K562 treated with DMSO at 1 percent for 24 hours (cell line): ENCODE data around the gene RPL36A. TPM values are rescaled to one million over a fixed set of nuclear protein-coding genes. Genes with fewer than 3 reads are reported as not detected.

ENCODE experiments used
- total RNA-seq: library from RNA; unstranded; fragments of 300-600 nt; gene quantifications from 2 replicates; pipeline ENCODE4 v1.2.3, GENCODE V29; 2022; ENCODE audit warnings: low read depth; ENCODE audit not compliant: insufficient read depth

RPL36A gene
- 4,527 and 4,949 TPM in 2 replicates for total RNA-seq

DNA sequence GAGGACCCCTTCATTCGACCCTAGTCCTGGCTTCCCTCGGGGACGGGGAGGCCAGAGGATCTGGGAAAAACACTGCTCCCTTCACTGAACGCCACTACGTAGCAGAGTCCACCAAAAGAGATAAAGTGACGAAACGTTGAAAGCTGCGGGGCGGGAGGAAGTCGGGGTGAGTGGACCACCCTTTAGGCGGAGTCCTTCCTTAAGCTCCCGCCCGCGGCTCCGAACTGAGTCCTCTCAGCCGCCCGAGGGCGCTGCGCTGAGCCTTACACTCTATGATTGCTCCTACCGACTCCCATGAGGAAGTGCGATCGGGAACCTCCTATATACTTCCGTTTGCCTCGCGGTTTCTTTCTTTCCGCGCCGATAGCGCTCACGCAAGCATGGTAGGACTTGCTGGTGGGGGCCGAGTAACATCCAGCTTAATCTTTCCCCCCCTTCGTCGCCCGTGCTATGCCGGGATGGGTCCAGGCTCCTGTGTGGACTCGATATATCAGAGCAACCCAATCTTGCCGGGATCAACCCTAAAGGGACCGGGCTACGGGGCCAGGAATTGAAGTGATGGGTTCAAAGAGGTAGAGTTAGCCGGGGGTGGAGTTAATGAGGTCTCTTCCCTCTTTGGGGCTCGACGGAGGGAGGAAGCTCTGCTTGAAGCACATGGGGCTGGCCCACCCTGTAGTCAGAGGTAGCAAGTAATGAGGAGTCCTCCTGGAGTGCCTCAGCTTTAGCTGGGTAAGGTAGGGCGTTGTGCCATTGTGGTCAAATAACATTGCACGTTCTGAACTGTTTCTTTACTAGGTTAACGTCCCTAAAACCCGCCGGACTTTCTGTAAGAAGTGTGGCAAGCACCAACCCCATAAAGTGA, at the start of gene RPL36A:
TSS of gene RPL36A (plus strand) at position 348 of the 862 bp plus-strand sequence. CDS start at position 381, 33 bp downstream.

DNA sequence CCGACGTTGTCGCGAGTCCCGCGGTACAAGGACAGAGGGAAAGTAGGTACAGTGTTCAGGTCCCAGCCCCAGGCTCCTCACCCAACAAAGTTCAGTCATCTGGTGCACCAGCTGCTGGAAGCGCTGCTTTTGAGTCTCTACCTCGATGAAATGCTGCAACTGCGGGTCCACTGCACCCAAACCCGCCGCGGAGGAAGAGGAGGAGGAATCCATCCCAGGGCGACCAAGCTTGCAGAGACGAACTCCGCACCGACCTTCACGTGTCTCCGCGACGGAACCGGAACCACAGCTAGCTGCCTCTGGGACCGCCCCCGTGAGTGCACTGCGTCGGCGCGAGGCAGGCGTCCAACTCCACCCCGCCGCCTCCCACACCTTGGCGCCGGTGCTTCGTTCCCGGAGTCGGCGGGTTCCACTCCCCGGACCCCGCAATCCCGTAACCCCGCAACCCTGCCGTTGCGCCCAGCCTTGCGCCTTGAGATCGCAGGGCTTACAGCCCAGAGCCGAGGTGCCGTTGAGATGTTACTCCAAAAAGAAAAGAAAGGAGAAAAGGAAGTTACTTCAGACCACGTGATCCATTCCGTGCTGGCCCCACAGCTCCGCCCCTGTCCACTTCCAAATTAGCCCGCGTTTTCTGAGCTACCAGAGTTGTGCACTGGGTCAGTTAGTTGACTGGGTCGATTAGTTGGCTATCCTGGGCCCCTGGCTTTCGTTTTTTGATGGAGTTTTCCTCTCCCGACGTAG, 42.2 kb upstream of the RPL36A start, which contains the start of gene TIMM8A:
TSS of gene TIMM8A (minus strand) at position 291 of the 741 bp plus-strand sequence. CDS start at position 213, 78 bp downstream.

DNA sequence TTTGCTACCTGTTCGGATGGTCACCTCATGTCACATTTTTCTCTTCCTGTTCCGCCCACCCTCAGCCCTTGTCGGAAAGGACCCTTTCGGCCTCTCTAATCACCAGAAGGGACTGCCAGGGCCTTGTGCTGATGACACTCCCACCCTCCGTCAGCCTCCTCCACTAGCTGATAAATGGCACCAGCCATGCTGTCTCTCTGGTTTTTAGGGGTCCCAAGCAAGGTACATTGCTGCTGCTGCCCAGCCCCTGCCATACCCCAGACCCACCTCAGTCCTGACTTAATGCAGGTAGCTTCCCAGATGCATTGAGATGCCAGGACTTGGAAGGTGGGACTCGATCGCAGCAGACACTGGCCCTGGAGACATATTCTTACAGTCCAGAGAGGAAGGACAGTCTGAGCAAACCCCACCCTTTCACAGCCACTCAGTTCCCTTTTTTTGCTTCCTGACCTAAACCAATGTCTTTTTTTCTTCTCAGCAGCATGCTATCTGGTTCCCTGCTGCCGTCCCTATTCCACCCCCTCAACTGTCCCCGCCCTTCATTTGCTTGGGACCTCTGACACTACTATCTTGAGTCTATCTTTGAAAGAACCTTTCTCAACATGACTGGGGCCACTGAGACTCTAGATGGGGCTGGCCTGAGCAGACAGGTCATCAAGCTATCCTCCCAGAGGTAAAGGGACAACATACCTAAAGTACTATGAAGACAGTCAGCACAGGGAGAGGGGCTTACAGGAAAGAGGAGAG, 4.8 kb upstream of the RPL36A start, which contains the start of gene BTK:
TSS of gene BTK (minus strand) at position 397 of the 747 bp plus-strand sequence. CDS start 10,907 bp downstream, outside the sequence.

DNA sequence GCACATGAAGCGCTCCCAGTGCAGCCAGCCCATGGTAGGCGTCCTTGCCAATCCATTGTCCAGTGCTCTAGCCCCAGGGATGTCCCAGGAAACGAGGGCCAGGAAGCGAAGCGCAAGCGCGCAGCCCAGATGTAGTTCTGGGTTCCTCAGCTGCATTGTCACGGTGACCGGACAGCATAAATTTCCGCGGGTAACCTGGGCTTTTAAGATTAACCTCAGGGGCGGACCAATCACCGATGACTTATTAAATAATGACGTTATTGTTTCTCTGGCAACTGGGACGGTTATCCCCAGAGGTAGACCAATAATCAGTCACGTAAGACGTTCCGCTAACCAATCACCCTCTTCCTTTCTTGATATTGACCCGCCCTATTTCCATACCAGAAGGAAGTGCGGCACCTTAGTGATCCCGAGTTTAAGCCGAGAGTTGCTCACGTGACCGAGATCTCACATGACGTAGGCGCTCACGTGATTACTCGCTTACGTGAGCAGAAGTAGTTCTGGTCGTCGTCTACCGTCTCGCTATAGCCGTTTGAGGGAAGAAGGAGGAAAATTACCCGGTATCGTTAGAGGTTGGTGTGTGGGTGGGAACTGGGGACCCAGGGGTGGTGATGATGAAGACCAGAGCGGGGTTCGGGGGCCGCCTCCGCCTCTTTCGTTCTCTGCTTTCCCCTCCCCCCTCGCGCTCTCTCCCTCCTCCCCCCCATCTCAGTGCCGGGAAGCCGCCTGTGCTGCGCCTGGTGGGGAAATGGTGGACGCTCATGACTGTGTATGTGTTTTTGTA, 17.1 kb downstream of the RPL36A start, which contains the start of the genes GLA and HNRNPH2:
TSS of gene GLA (minus strand) at position 178 of the 784 bp plus-strand sequence. CDS start at position 156, 22 bp downstream.
TSS of gene HNRNPH2 (plus strand) at position 475 of the 784 bp plus-strand sequence. CDS start 3,767 bp downstream, outside the sequence.

Other genes starting within 250 kb of the RPL36A start
- gene DRP2, start 171.2 kb upstream of the RPL36A start, total RNA-seq = 0.19 and 0.22 TPM in 2 replicates
- not detected in 2 replicates for gene TAF7L, start 99.7 kb upstream of the RPL36A start, total RNA-seq
- 7.6 TPM in 2 replicates for gene TIMM8A, start 42.3 kb upstream of the RPL36A start, total RNA-seq
- gene BTK, start 4.8 kb upstream of the RPL36A start, total RNA-seq = 24.7 and 28.3 TPM in 2 replicates
- gene GLA, start 16.9 kb downstream of the RPL36A start, total RNA-seq = 48.6 and 53.0 TPM in 2 replicates
- gene HNRNPH2, start 17.2 kb downstream of the RPL36A start, total RNA-seq = 34.6 and 39.8 TPM in 2 replicates
- gene ARMCX4, start 94.4 kb downstream of the RPL36A start, total RNA-seq = not detected in 2 replicates
- 0.96 TPM in 1 of 2 replicates, not detected in the other for gene ARMCX1, start 159.5 kb downstream of the RPL36A start, total RNA-seq
- 20.5 and 26.2 TPM in 2 replicates for gene ARMCX6, start 227.0 kb downstream of the RPL36A start, total RNA-seq
- 19.6 and 25.5 TPM in 2 replicates for gene ARMCX3, start 232.1 kb downstream of the RPL36A start, total RNA-seq